ENCODE measurements around the gene PKN1. TPM values are rescaled to one million over a fixed set of nuclear protein-coding genes. Genes with fewer than 3 reads are reported as not detected.

The PKN1 gene
- total RNA-seq, 1 experiment from 2014 or later = 138 TPM

DNA sequence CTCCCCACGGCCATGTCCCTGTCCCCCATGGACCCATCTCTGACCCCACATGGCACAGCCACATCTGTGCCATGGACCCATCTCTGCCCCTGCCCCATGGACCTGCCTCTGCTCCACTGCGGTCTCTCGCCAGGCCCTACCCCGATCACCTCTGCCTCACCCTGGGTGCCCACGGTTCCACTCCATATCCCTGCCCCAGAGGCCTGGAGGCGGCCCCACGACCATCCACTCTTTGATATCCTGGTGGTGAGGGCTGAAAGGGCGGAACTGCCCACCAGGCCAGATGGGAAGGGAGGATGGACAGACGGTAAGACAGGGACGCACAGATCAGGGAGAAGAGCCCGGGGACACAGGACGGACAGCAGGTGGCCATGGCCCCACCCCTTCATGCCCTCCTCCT lies 41.7 kb downstream of the PKN1 start:
- Mint-ChIP-seq H3K36me3 (ENCODE audit: insufficient read depth, unreplicated experiment) (peaks cover 66% of the 10 kb centered on the region), H3K4me3 (ENCODE audit: low read depth, unreplicated experiment) (no peak overlapping the region), H3K4me1 (ENCODE audit: low read depth, unreplicated experiment) (peaks cover 13% of the 10 kb centered on the region), H3K27ac (ENCODE audit: unreplicated experiment) (peak overlapping the region; percentile 62), H3K27me3 (ENCODE audit: unreplicated experiment) (no peaks in the 10 kb centered on the region), H3K9me3 (ENCODE audit: low read depth, unreplicated experiment) (no peaks in the 10 kb centered on the region)
- CTCF ChIA-PET = no interaction called here
- TF ChIP-seq CTCF (IDR thresholded peaks at IDR 0.05; ENCODE audit: unreplicated experiment) = no peak
- no TSS peak for BruUV-seq (replicated peaks)
- intact Hi-C loops (cut with micrococcal nuclease; ENCODE audit: unreplicated experiment) = no loop called here
- no peak for DNase-seq

- CTCF ChIA-PET = no interaction called here
- no peak for TF ChIP-seq CTCF (IDR thresholded peaks at IDR 0.05; ENCODE audit: unreplicated experiment)
- DNase-seq = no peak
- Mint-ChIP-seq H3K36me3 (ENCODE audit: insufficient read depth, unreplicated experiment) (peaks cover 64% of the 10 kb centered on the region), H3K27me3 (ENCODE audit: unreplicated experiment) (no peaks in the 10 kb centered on the region), H3K27ac (ENCODE audit: unreplicated experiment) (peak within 1 kb of the TSS; percentile 62), H3K4me1 (ENCODE audit: low read depth, unreplicated experiment) (peaks cover 13% of the 10 kb centered on the region), H3K4me3 (ENCODE audit: low read depth, unreplicated experiment) (no peak within 1 kb of the TSS), H3K9me3 (ENCODE audit: low read depth, unreplicated experiment) (no peaks in the 10 kb centered on the region)
- no TSS peak for BruUV-seq (replicated peaks)
- intact Hi-C loops (cut with micrococcal nuclease; ENCODE audit: unreplicated experiment) = no loop called here
These were observed 42.4 kb downstream of the PKN1 start, which contains the start of gene PTGER1 for GRCh38 chr19:14475251-14476073. Gene PTGER1 (minus strand): TSS chr19:14475354. CDS start chr19:14474320, 1,034 bp downstream.

DNA sequence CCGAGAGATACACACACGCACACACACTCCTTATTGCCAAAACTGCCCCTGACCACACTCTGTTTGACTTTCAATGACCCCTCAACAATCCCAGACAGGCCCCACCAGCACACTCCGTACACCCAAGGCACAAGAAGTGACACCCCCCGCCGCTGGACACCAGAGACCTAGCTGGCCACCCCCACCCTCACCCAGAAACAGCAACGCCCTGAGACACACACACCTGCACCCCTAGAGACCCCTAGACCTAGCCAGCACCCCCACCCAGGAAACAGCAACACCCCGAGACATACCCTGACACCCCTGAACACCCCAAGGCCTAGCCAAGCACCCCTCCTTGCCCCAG lies 43.2 kb downstream of the PKN1 start:
- CTCF ChIA-PET = no interaction called here
- Mint-ChIP-seq H3K9me3 (ENCODE audit: low read depth, unreplicated experiment) (no peaks in the 10 kb centered on the region), H3K27ac (ENCODE audit: unreplicated experiment) (peak overlapping the region; percentile 72), H3K36me3 (ENCODE audit: insufficient read depth, unreplicated experiment) (peaks cover 57% of the 10 kb centered on the region), H3K27me3 (ENCODE audit: unreplicated experiment) (no peaks in the 10 kb centered on the region), H3K4me3 (ENCODE audit: low read depth, unreplicated experiment) (no peak overlapping the region), H3K4me1 (ENCODE audit: low read depth, unreplicated experiment) (peaks cover 13% of the 10 kb centered on the region)
- intact Hi-C loops (cut with micrococcal nuclease; ENCODE audit: unreplicated experiment) = no loop called here
- BruUV-seq (replicated peaks) = no TSS peak
- no peak for TF ChIP-seq CTCF (IDR thresholded peaks at IDR 0.05; ENCODE audit: unreplicated experiment)
- DNase-seq = no peak

GRCh38 chr19:14476673-14477401 lies 43.7 kb downstream of the PKN1 start:
- H3K27ac Mint-ChIP-seq (ENCODE audit: unreplicated experiment) = peak overlapping the region; percentile 72
- no peak for TF ChIP-seq CTCF (IDR thresholded peaks at IDR 0.05; ENCODE audit: unreplicated experiment)
- no peaks in the 10 kb centered on the region for H3K27me3 Mint-ChIP-seq (ENCODE audit: unreplicated experiment)
- intact Hi-C loops (cut with micrococcal nuclease; ENCODE audit: unreplicated experiment) = no loop called here
- CTCF ChIA-PET = no interaction called here
- H3K9me3 Mint-ChIP-seq (ENCODE audit: low read depth, unreplicated experiment) = no peaks in the 10 kb centered on the region
- no TSS peak for BruUV-seq (replicated peaks)
- peaks cover 13% of the 10 kb centered on the region for H3K4me1 Mint-ChIP-seq (ENCODE audit: low read depth, unreplicated experiment)
- peaks cover 51% of the 10 kb centered on the region for H3K36me3 Mint-ChIP-seq (ENCODE audit: insufficient read depth, unreplicated experiment)
- H3K4me3 Mint-ChIP-seq (ENCODE audit: low read depth, unreplicated experiment) = no peak overlapping the region
- DNase-seq = no peak

All from Calu3 (cell line).